HepG2 (cell line): ENCODE results near the gene PSD4. TPM values are rescaled to one million over a fixed set of nuclear protein-coding genes. Genes with fewer than 3 reads are reported as not detected.
A peak's percentile ranks its signal among the peaks of the same experiment; 100 is the strongest.

Source experiments
- ATAC-seq: fragments of 200-7000 bp; cut with Tn5 transposase; 3 replicates; pipeline ENCODE4 v1.9.1; 2020; ENCODE audit warnings: mild to moderate bottlenecking, moderate library complexity
- BruUV-seq: library from RNA; stranded (reverse); fragments of 400-500 nt; replicated peaks from 2 replicates; lab custom pipeline; 2021; lab: Mats Ljungman, UMichigan
- CTCF ChIA-PET: fragments of 300-600 bp; formaldehyde crosslinking; extraction: SDS; loops from one replicate; lab custom pipeline; 2021; ENCODE audit warnings: low total read pairs, inconsistent platforms, low intra/inter-chr PET ratio; lab: Yijun Ruan, JAX
- POLR2A ChIA-PET: fragments of 350-600 bp; sonication (Branson Sonifier 250); formaldehyde crosslinking; loops from one replicate; lab custom pipeline; 2020; ENCODE audit warnings: antibody characterized with exemption, inconsistent platforms; lab: Yijun Ruan, JAX
- DNase-seq: peaks from one replicate; pipeline ENCODE4 v3.0.0-alpha.2; 2015; ENCODE audit warnings: low spot score
- FAIRE-seq: peaks from 3 replicates; lab custom pipeline; 2011; peaks lifted over from hg19 to GRCh38; lab: Jason Lieb, UNC
- H2AFZ ChIP-seq: one replicate; pipeline ENCODE4 v1.6.1; 2011; ENCODE audit warnings: low read length, inconsistent platforms
- H3K27ac ChIP-seq: fragments of 300-600 bp; 3 replicates; pipeline ENCODE4 v1.8.0; 2011; ENCODE audit warnings: mixed run types, mild to moderate bottlenecking, mixed read lengths, low read length, inconsistent platforms; ENCODE audit not compliant: insufficient read depth; ENCODE audit errors: extremely low read length
- H3K27me3 ChIP-seq, 2 experiments: fragments of 200-600 bp in 1 of 2; 2 replicates in 1 of 2; 3 replicates in 1 of 2; pipeline versions ENCODE4 v1.6.0 to v1.8.0; 2011; ENCODE audit warnings: low read length in 2 of 2, mild to moderate bottlenecking in 2 of 2, moderate library complexity in 2 of 2, inconsistent platforms in 1 of 2; ENCODE audit not compliant: insufficient read depth in 2 of 2, control insufficient read depth in 1 of 2
- H3K36me3 ChIP-seq, 2 experiments: fragments of 200-600 bp in 1 of 2; replicated peaks in 1 of 2; 2 replicates in 1 of 2; 3 replicates in 1 of 2; pipeline versions ENCODE4 v1.5.1 to v1.8.0; 2011; ENCODE audit warnings: low read length in 2 of 2, inconsistent platforms in 1 of 2; ENCODE audit not compliant: insufficient read depth in 2 of 2, control insufficient read depth in 1 of 2
- H3K4me1 ChIP-seq: 2 replicates; pipeline ENCODE4 v1.5.1; 2012; ENCODE audit warnings: low read length, inconsistent platforms; ENCODE audit not compliant: insufficient read depth
- H3K4me2 ChIP-seq: 2 replicates; pipeline ENCODE4 v1.6.0; 2011; ENCODE audit warnings: low read depth, low read length, inconsistent platforms
- H3K4me3 ChIP-seq, 3 experiments: fragments of 200-600 bp in 1 of 3; sonication (generic), shearing (Covaris generic) in 1 of 3; replicated peaks in 1 of 3; 2 replicates each; pipeline ENCODE4 v1.5.1; 2011 to 2016; ENCODE audit warnings: low read length in 3 of 3, inconsistent platforms in 2 of 3, low read depth in 2 of 3, mild to moderate bottlenecking in 2 of 3, control low read depth in 1 of 3, mixed read lengths in 1 of 3; ENCODE audit not compliant: insufficient read depth in 1 of 3
- H3K79me2 ChIP-seq: one replicate; pipeline ENCODE4 v1.6.1; 2011; ENCODE audit warnings: low read length, inconsistent platforms; ENCODE audit not compliant: insufficient read depth
- H3K9ac ChIP-seq: 2 replicates; pipeline ENCODE4 v1.6.0; 2011; ENCODE audit warnings: mild to moderate bottlenecking, low read depth, low read length, inconsistent platforms; ENCODE audit not compliant: insufficient read depth
- H3K9me3 ChIP-seq: 2 replicates; pipeline ENCODE4 v1.5.1; 2012; ENCODE audit warnings: mild to moderate bottlenecking, low read length
- H4K20me1 ChIP-seq: 2 replicates; pipeline ENCODE4 v1.6.0; 2011; ENCODE audit warnings: inconsistent platforms, mild to moderate bottlenecking, low read length, moderate library complexity; ENCODE audit not compliant: insufficient read depth
- FOSL1 ChIP-seq: sonication (generic); formaldehyde crosslinking; IDR thresholded peaks from 2 replicates; pipeline ENCODE4 v1.9.0; 2021; ENCODE audit warnings: missing genetic modification reagents, borderline replicate concordance
- IRX3 ChIP-seq: sonication (generic); formaldehyde crosslinking; IDR thresholded peaks from 2 replicates; pipeline ENCODE4 v1.8.1; 2023; ENCODE audit warnings: mild to moderate bottlenecking, low read depth, missing genetic modification reagents, borderline replicate concordance
- MATR3 ChIP-seq: sonication (generic); formaldehyde crosslinking; IDR thresholded peaks from 2 replicates; pipeline ENCODE4 v1.4.0; 2020; ENCODE audit warnings: missing genetic modification reagents
- MIER3 ChIP-seq: IDR thresholded peaks from 2 replicates; pipeline ENCODE4 v1.6.1; 2016; ENCODE audit warnings: missing compliant biosample characterization, borderline replicate concordance
- NCOR1 ChIP-seq: fragments of 200-600 bp; sonication (generic); IDR thresholded peaks from 2 replicates; pipeline ENCODE4 v1.7.0; 2017; ENCODE audit warnings: antibody characterized with exemption, low read length, borderline replicate concordance
- NFE2L1 ChIP-seq: sonication (generic); formaldehyde crosslinking; IDR thresholded peaks from 2 replicates; pipeline ENCODE4 v1.4.0; 2020; ENCODE audit warnings: missing genetic modification reagents, mild to moderate bottlenecking, borderline replicate concordance
- NPAS2 ChIP-seq: sonication (generic); formaldehyde crosslinking; IDR thresholded peaks from 2 replicates; pipeline ENCODE4 v1.8.0; 2022; ENCODE audit warnings: mild to moderate bottlenecking, missing genetic modification reagents, borderline replicate concordance
- POLR2AphosphoS5 ChIP-seq: IDR thresholded peaks from 2 replicates; pipeline ENCODE4 v1.6.1; 2012; ENCODE audit warnings: low read depth, low read length
- PRMT3 ChIP-seq: sonication (generic); formaldehyde crosslinking; IDR thresholded peaks from 2 replicates; pipeline ENCODE4 v1.8.1; 2022; ENCODE audit warnings: low read depth, mild to moderate bottlenecking, moderate library complexity, missing genetic modification reagents, borderline replicate concordance
- SAFB2 ChIP-seq: sonication (generic); formaldehyde crosslinking; IDR thresholded peaks from 2 replicates; pipeline ENCODE4 v1.5.1; 2020; ENCODE audit warnings: missing genetic modification reagents, low read depth, mild to moderate bottlenecking, borderline replicate concordance
- TEAD3 ChIP-seq: optimal IDR thresholded peaks from 2 replicates; pipeline ENCODE3; 2016; ENCODE audit warnings: borderline replicate concordance
- TP53 ChIP-seq: sonication (generic); formaldehyde crosslinking; conservative IDR thresholded peaks from 2 replicates; pipeline ENCODE4 v1.4.0; 2020; ENCODE audit warnings: missing genetic modification reagents
- ZBTB49 ChIP-seq: sonication (generic); formaldehyde crosslinking; IDR thresholded peaks from 2 replicates; pipeline ENCODE4 v1.4.0; 2020; ENCODE audit warnings: missing genetic modification reagents, borderline replicate concordance
- ZGPAT ChIP-seq: IDR thresholded peaks from 2 replicates; pipeline ENCODE4 v1.6.1; 2016; ENCODE audit warnings: mild to moderate bottlenecking
- ZNF329 ChIP-seq: sonication (generic); formaldehyde crosslinking; IDR thresholded peaks from 2 replicates; pipeline ENCODE4 v1.9.0; 2021; ENCODE audit warnings: low read depth, mild to moderate bottlenecking, missing genetic modification reagents
- ZNF350 ChIP-seq: sonication (generic); formaldehyde crosslinking; IDR thresholded peaks from 2 replicates; pipeline ENCODE4 v1.4.0; 2020; ENCODE audit warnings: mild to moderate bottlenecking, low read depth, missing genetic modification reagents, borderline replicate concordance
- ZNF546 ChIP-seq: sonication (generic); formaldehyde crosslinking; conservative IDR thresholded peaks from 2 replicates; pipeline ENCODE4 v1.8.1; 2023; ENCODE audit warnings: mild to moderate bottlenecking, missing genetic modification reagents
- ZNF556 ChIP-seq: sonication (generic); formaldehyde crosslinking; IDR thresholded peaks from 2 replicates; pipeline ENCODE4 v1.4.0; 2020; ENCODE audit warnings: mild to moderate bottlenecking, missing genetic modification reagents, borderline replicate concordance
- ZNF770 ChIP-seq: sonication (generic); formaldehyde crosslinking; IDR thresholded peaks from 2 replicates; pipeline ENCODE4 v1.5.0; 2020; ENCODE audit warnings: mild to moderate bottlenecking, missing genetic modification reagents
- WGBS: methylation state at CpG from one replicate; pipeline ENCODE4 v1.1.6; 2017; ENCODE audit warnings: low lambda C conversion rate; 5-methylcytosine and 5-hydroxymethylcytosine counted together
- in situ Hi-C: cut with HindIII; loops from 2 replicates; pipeline ENCODE4 v1.10.0; 2017; ENCODE audit warnings: low pct_unique_long_range_greater_than_20kb; ENCODE audit not compliant: extremely low pct_ligation_motif_present
- intact Hi-C: fragments of 100-400 bp; cut with micrococcal nuclease; formaldehyde crosslinking; loops from one replicate; pipeline ENCODE4 v1.10.0; 2022; ENCODE audit not compliant: unreplicated experiment
- polyA plus RNA-seq, 8 experiments: library from polyadenylated mRNA; depleted of rRNA in 3 of 8; stranded (reverse) in 7 of 8; unstranded in 1 of 8; fragments of >200 nt; fragmentation: Illumina TruSeq in 4 of 8; extraction: Trizol in 4 of 8; gene quantifications; 2 replicates each; pipeline versions ENCODE4 v1.2.1 to v1.2.3, GENCODE V29; 2011 to 2016; ENCODE audit warnings: low read depth in 4 of 8, missing spikeins in 1 of 8, mixed read lengths in 1 of 8; ENCODE audit not compliant: insufficient read depth in 1 of 8
- total RNA-seq, 5 experiments: library from RNA; depleted of rRNA; stranded (reverse); fragments of >200 nt; fragmentation: Illumina TruSeq; extraction: Trizol; gene quantifications; 2 replicates each; pipeline ENCODE4 v1.2.3, GENCODE V29; 2016; ENCODE audit warnings: low read depth in 1 of 5

The PSD4 gene
- total and polyA plus RNA-seq, 2 of the 13 experiments (the other 11 are each of a cell fraction or from before 2014, with no cell fraction given), result 5.8 to 9.4 TPM

GRCh38 chr2:113219092-113219441 is 45.3 kb downstream of the PSD4 start (continued):
- TF ChIP-seq FOSL1, result no peak
- no peak for TF ChIP-seq NCOR1
- TF ChIP-seq POLR2AphosphoS5, result no peak

GRCh38 chr2:113219525-113219888 is 45.7 kb downstream of the PSD4 start:
- Histone ChIP-seq H3K4me3 (peak overlapping the region; percentile 52 to 70 (median 60)), H2AFZ (no peak overlapping the region), H3K9me3 (no peaks in the 10 kb centered on the region), H3K79me2 (no peaks in the 10 kb centered on the region), H3K36me3 (no peaks in the 10 kb centered on the region), H4K20me1 (no peaks in the 10 kb centered on the region), H3K4me1 (peaks cover 84% of the 10 kb centered on the region), H3K27me3 (no peaks in the 10 kb centered on the region; a peak in 1 of 5 replicates), H3K9ac (peak overlapping the region; percentile 92), H3K4me2 (peak overlapping the region; percentile 97), H3K27ac (peak overlapping the region; percentile 97)
- ATAC-seq (peak; percentile 10), FAIRE-seq (no peak), DNase-seq (peak; percentile 35)
- ChIA-PET CTCF (no interaction called here), POLR2A (interaction anchor here (0.6 to 3.7 kb wide), 14 partner anchors 8 to 139 kb away, joined by 3 to 24 read pairs (median 7); no protein-coding TSS in a partner anchor)
- in situ Hi-C loops, result no loop called here
- 25% methylated on average over 5 of the region's 5 CpGs for WGBS
- intact Hi-C loops, result loop anchor here (2.0 to 5.0 kb wide), 3 partner anchors 13 to 63 kb away; no protein-coding TSS in a partner anchor
- TSS peak; percentile 83 for BruUV-seq
- TF ChIP-seq SAFB2 (CRISPR knock-in tag), result no peak
- TF ChIP-seq ZNF546 (CRISPR knock-in tag), result no peak
- no peak for TF ChIP-seq ZBTB49 (CRISPR knock-in tag)
- TF ChIP-seq MATR3, result no peak
- TF ChIP-seq PRMT3, result no peak
- TF ChIP-seq TEAD3 (CRISPR knock-in tag), result no peak
- TF ChIP-seq MIER3 (CRISPR knock-in tag), result no peak
- TF ChIP-seq ZGPAT (CRISPR knock-in tag), result no peak
- no peak for TF ChIP-seq IRX3 (CRISPR knock-in tag)
- no peak for TF ChIP-seq ZNF770 (CRISPR knock-in tag)
- no peak for TF ChIP-seq NFE2L1 (CRISPR knock-in tag)
- TF ChIP-seq ZNF329, result no peak
- TF ChIP-seq ZNF350, result peak; percentile 74
- TF ChIP-seq TP53 (CRISPR knock-in tag), result no peak
- TF ChIP-seq ZNF556, result 0 out of 2 replicates have a peak, but pooled peaks have one; percentile 35
- no peak for TF ChIP-seq NPAS2
